NCI-H69 (cell line): ENCODE measurements around the gene CYS1.
"Not testable (repeated sequence)": the region's sequence is repeated elsewhere in the genome, so short reads cannot be mapped to it uniquely, and the experiment has no call there.

Source experiments
- DNase-seq: peaks from one replicate; lab custom pipeline; 2025; lab: John Stamatoyannopoulos, UW

Gene CYS1

DNA sequence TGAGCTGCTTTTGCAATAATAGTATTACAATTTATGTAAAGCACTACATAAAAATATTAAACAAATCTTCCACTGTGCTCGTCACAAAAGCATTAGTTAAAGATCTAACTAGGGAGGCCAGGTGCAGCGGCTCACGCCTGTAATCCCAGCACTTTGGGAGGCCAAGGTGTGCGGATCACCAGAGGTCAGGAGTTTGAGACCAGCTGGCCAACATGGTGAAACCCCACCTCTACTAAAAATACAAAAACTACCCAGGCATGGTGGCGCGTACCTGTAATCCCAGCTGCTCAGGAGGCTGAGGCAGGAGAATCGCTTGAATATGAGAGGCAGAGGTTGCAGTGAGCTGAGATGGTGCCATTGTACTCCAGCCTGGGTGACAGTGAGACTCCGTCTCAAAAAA is 49.4 kb downstream of the CYS1 start:
- not testable (repeated sequence) for DNase-seq

- DNase-seq, result peak; percentile 87
Observed at GRCh38 chr2:10030311-10030736, 49.9 kb downstream of the CYS1 start.

DNA sequence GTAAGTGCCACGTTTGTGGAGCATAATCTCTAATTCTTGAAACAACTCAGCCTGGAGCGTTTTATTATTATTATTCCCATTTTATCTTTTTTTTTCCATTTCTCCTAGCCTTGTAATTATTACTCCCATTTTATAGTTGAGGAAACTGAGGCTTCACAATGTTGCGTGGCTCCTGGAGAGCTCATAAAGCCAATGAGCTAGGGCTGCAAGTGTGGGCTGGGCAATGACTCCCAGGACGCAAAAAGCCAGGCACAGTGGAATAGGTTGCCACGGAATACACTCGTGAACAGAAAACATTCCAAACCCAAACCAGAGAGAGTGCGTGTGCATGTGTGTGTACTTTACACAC is 50.4 kb downstream of the CYS1 start:
- no peak for DNase-seq

GRCh38 chr2:10028988-10029874 is 51.0 kb downstream of the CYS1 start:
- DNase-seq, result peak; percentile 90

DNA sequence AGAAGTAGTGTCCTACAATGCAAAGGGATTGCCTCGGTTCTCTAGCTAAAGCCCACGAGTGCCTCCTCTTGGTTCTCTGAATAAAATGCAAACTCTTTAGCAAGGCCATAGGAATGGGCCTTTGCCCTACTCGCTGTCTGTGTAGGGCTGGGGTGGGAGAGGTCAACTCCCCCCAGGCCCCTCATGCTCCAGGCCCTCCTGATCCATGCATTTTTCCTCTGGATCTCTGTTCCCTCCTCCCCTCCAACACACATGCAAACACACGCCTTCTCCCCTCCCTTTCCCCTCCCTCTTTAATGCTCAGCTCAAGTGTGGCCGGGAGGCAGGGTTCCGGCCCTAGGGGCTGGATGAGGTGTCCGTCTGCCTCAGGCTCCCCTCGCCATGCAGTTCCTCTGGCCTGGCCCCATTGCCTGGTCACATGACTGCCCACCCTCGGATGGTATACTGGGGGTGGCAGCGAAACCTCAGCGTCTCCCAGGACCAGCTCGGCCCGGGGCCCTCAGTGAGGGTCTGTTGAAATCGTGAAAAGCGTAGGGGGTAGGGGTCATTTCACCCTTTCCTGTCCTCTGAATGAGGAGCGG is 51.7 kb downstream of the CYS1 start:
- DNase-seq, result peak; percentile 24

DNA sequence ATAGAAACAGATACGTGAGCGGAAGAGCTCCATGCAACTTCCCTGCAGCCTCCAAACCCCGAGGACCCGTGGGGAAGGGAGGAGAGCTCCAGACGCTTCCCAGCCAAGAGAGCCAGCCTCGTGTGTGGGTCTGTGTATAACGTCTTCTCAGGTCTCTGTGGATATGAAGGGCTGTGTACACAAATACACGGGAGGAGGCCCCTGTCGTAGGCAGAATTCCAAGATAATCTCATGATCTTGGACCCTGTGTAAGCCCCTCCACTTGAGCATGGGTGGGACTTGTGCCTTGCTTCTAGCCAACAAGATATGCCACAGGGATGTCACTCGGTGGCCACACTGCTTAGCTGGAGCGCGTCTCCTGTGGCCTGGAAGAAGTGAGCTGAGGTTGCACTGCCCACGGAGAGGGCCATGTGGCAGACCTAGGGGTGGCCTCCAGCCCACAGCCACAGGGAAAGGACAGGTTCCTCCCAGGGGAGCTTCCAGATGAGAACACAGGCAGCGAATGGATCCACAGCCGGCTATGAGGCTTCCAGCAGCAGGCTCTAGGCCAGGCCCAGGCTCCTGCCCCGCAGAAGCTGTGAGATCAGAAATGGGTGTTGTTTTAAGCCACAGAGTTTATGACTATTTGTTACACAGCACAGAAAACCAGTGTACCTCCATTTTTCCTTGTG is 52.4 kb downstream of the CYS1 start:
- DNase-seq, result no peak

DNA sequence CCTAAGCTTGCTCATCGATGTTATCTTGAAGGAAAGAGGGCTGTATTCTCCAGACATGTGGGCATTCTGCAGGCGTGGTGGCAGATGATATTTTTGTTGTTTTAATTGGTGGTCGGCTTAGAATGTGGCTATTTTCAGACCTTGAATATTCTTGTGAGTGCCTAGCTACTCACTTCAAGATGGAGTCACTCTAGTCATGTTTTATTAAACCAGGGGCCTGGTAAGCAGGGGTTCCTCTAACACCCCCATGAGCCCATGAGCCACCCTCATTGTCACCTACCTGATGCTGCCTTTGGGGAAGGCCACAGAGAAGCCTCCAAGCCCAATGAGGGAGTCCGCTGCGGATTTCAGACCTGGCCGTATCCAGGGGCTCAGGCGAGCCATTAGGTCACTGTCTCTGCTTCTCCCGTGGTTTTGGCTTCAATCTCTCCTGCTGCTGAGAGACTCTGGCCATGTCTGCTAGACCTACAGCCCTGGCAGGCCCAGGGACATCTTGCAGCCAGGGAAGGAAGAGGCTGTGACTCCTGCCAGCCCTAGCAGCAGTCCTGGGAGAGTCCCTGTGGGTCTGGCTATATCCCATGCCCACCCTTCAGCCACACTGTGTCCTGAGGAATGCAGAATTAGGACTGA is 53.2 kb downstream of the CYS1 start:
- no peak for DNase-seq

- no peak for DNase-seq
Observed at GRCh38 chr2:10022966-10023662, 57.1 kb downstream of the CYS1 start.

GRCh38 chr2:10022445-10022844 is 57.8 kb downstream of the CYS1 start:
- DNase-seq, result no peak

GRCh38 chr2:10022041-10022421 is 58.2 kb downstream of the CYS1 start:
- DNase-seq, result no peak

GRCh38 chr2:10019602-10020400 is 60.4 kb downstream of the CYS1 start:
- no peak for DNase-seq

DNA sequence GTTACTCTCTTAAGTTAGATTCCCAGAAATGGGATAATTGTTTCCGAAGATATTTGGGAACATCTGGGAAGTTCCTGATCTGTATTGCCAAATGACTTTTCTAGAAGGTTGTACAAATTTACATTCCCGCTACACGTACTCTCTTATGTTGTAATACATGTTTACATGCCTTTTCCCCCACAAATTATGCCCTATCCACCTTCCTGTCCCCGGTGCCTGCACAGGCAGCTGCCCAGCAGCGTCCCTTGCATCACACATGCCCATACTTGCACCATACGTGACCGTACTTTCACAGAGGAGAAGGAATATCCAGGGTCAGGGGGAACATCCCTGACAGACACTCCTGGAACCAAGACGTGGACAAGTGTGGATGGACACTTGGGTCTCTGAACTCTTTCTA is 61.0 kb downstream of the CYS1 start:
- no peak for DNase-seq

DNA sequence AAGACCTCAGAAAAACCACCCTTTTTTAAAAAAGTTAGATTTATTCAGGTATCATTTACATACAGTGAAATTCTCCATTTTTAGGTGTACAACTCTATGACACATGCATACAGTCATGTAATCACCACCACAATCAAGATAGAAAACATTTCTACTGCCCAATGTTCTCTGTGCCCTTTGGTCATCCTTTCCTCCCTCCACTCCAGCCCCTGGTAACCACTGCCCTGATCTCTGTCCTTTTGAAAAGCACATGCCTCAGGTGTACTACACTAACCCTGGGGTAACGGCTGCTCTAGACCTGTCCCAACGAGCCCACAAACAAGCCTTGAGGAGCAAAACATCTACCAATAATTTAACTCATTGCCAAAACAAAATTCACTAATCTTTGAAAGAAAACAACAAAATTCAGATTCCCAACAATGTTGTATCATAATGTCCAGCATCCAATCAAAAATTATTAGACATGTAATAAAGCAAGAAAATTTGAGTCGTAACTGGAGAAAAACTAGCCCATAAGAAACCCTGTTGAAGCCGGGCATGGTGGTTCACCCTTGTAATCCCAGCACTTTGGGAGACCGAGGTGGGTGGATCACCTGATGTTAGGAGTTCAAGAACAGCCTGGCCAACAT is 62.8 kb downstream of the CYS1 start:
- no peak for DNase-seq

DNA sequence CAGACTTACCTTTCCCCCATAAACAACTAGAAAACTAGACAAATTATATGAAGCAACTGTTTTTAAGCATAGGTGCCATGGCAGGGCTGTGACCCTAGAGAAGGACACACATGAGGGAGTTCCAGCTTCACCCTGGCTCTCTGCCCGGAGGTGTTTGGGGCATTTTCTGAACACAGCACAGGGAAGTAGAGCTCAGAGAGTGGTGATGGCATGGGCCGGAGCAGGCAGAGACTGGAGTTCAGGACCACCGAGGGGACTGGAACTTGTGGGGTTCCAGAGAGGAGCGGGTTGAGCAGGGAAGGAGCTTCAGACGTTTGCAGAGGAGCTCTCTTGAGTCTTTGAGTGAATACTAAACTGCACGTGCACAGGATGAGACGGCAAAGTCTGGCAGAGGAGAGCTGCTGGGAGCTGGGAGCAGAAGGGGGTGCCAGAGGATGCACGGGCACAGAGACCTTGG is 63.4 kb downstream of the CYS1 start:
- DNase-seq, result no peak

- DNase-seq, result no peak
Observed at GRCh38 chr2:10016001-10016801, 64.0 kb downstream of the CYS1 start.

- not testable (repeated sequence) for DNase-seq
Observed at GRCh38 chr2:10015376-10015989, 64.7 kb downstream of the CYS1 start.

DNA sequence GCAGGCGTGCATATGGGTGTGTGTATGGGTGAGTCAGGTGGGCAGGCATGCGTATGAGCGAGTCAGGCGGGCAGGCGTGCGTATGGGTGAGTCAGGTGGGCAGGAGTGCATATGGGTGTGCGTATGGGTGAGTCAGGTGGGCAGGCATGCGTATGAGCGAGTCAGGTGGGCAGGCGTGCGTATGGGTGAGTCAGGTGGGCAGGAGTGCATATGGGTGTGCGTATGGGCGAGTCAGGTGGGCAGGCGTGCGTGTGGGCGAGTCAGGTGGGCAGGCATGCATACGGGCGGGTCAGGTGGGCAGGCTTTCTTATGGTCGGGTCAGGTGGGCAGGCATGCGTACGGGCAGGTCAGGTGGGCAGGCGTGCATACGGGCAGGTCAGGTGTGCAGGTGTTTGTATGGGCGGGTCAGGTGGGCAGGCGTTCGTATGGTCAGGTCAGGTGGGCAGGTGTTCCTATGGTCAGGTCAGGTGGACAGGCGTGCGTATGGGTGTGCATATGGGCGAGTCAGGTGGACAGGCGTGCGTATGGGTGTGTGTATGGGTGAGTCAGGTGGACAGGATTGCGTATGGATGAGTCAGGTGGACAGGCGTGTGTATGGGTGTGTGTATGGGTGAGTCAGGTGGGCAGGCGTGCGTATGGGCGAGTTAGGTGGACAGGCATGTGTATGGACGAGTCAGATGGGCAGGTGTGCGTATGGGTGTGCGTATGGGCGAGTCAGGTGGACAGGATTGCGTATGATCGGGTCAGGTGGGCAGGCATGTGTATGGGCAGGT is 65.6 kb downstream of the CYS1 start:
- DNase-seq, result no peak

GRCh38 chr2:10013651-10014417 is 66.4 kb downstream of the CYS1 start:
- DNase-seq, result not testable (repeated sequence)
